PC-9 (cell line): ENCODE measurements around the gene RASAL3. TPM values are rescaled to one million over a fixed set of nuclear protein-coding genes. Genes with fewer than 3 reads are reported as not detected.

ENCODE experiments used
- BruUV-seq: library from RNA; stranded (reverse); fragments of 400-500 nt; replicated peaks from 2 replicates; lab custom pipeline; 2021; lab: Mats Ljungman, UMichigan
- CTCF ChIA-PET: fragments of 300-600 bp; sonication (Branson Sonifier 250); formaldehyde crosslinking; loops from one replicate; lab custom pipeline; 2022; ENCODE audit warnings: antibody characterized with exemption; lab: Charles Lee
- POLR2A ChIA-PET: fragments of 300-600 bp; sonication (Branson Sonifier 250); formaldehyde crosslinking; loops from one replicate; lab custom pipeline; 2022; ENCODE audit warnings: antibody characterized with exemption; ENCODE audit not compliant: unreplicated experiment; lab: Charles Lee
- DNase-seq, 2 experiments: peaks; one replicate each; pipeline versions ENCODE4 v3.0.0 to v3.0.0-alpha.2; 2015 to 2022; ENCODE audit warnings: mixed read lengths in 1 of 2
- H2AFZ ChIP-seq: fragments of 200-600 bp; sonication (generic); 2 replicates; pipeline ENCODE4 v1.8.1; 2017; ENCODE audit warnings: antibody characterized with exemption
- H3F3A ChIP-seq: fragments of 200-600 bp; sonication (generic); 2 replicates; pipeline ENCODE4 v1.8.1; 2017; ENCODE audit warnings: antibody characterized with exemption, mild to moderate bottlenecking, low read depth; ENCODE audit not compliant: insufficient read depth
- H3K27ac ChIP-seq: fragments of 200-600 bp; sonication (generic); 2 replicates; pipeline ENCODE4 v1.6.1; 2016; ENCODE audit warnings: mixed run types
- H3K27me3 ChIP-seq: fragments of 200-600 bp; sonication (generic); 2 replicates; pipeline ENCODE4 v1.6.1; 2016; ENCODE audit warnings: low read depth, mixed run types; ENCODE audit not compliant: insufficient read depth
- H3K36me3 ChIP-seq: fragments of 200-600 bp; sonication (generic); 2 replicates; pipeline ENCODE4 v1.6.1; 2016; ENCODE audit warnings: low read depth, mixed run types
- H3K4me1 ChIP-seq: fragments of 200-600 bp; sonication (generic); replicated peaks from 2 replicates; pipeline ENCODE4 v1.6.1; 2016; ENCODE audit warnings: mixed run types; ENCODE audit not compliant: insufficient read depth
- H3K4me2 ChIP-seq: fragments of 200-600 bp; sonication (generic); 2 replicates; pipeline ENCODE4 v1.6.1; 2017; ENCODE audit warnings: mixed run types
- H3K4me3 ChIP-seq: fragments of 200-600 bp; sonication (generic); 2 replicates; pipeline ENCODE4 v1.6.1; 2016; ENCODE audit warnings: mixed run types
- H3K79me2 ChIP-seq: fragments of 200-600 bp; sonication (generic); 2 replicates; pipeline ENCODE4 v1.6.1; 2017; ENCODE audit warnings: low read depth, mixed run types
- H3K9me2 ChIP-seq: fragments of 200-600 bp; sonication (generic); 2 replicates; pipeline ENCODE4 v1.8.1; 2017; ENCODE audit warnings: mild to moderate bottlenecking; ENCODE audit not compliant: insufficient read depth
- H3K9me3 ChIP-seq: fragments of 200-600 bp; sonication (generic); 2 replicates; pipeline ENCODE4 v1.8.1; 2016; ENCODE audit warnings: low read depth; ENCODE audit not compliant: insufficient read depth
- H4K20me1 ChIP-seq: fragments of 200-600 bp; sonication (generic); 2 replicates; pipeline ENCODE4 v1.8.1; 2017; ENCODE audit not compliant: insufficient read depth
- CTCF ChIP-seq: fragments of 200-600 bp; sonication (generic); conservative IDR thresholded peaks from 2 replicates; pipeline ENCODE4 v1.6.1; 2017; ENCODE audit warnings: mixed run types, antibody characterized with exemption, mild to moderate bottlenecking, moderate library complexity
- EZH2 ChIP-seq: fragments of 200-600 bp; sonication (generic); IDR thresholded peaks from 2 replicates; pipeline ENCODE4 v1.8.0; 2017; ENCODE audit warnings: antibody characterized with exemption, low read depth
- intact Hi-C: fragments of 100-400 bp; cut with micrococcal nuclease; formaldehyde crosslinking; loops from one replicate; pipeline ENCODE4 v1.10.0; 2022; ENCODE audit not compliant: unreplicated experiment
- total RNA-seq: library from RNA; stranded (reverse); gene quantifications from 2 replicates; pipeline ENCODE4 v1.2.3, GENCODE V29; 2021

The RASAL3 gene
- total RNA-seq, 1 experiment from 2014 or later: not detected

GRCh38 chr19:15467734-15468214 is 3.4 kb upstream of the RASAL3 start:
- DNase-seq: no peak
- POLR2A ChIA-PET: no interaction called here
- no TSS peak for BruUV-seq
- Histone ChIP-seq H3F3A (peaks cover 14% of the 10 kb centered on the region; the same call in 1 of the 2 replicates), H3K27me3 (no peaks in the 10 kb centered on the region), H3K36me3 (no peaks in the 10 kb centered on the region), H3K9me2 (no peaks in the 10 kb centered on the region), H3K4me1 (peaks cover 9% of the 10 kb centered on the region; the same call in 1 of the 2 replicates), H3K27ac (no peak overlapping the region), H3K79me2 (no peaks in the 10 kb centered on the region), H3K4me2 (no peak overlapping the region), H3K4me3 (no peak overlapping the region), H4K20me1 (no peaks in the 10 kb centered on the region), H2AFZ (no peak overlapping the region), H3K9me3 (no peaks in the 10 kb centered on the region)
- CTCF ChIA-PET: no interaction called here
- TF ChIP-seq EZH2: no peak
- no peak for TF ChIP-seq CTCF
- intact Hi-C loops: no loop called here

GRCh38 chr19:15466851-15467733 is 2.7 kb upstream of the RASAL3 start:
- BruUV-seq: no TSS peak
- intact Hi-C loops: no loop called here
- Histone ChIP-seq H3K27ac (no peak overlapping the region), H3K27me3 (no peaks in the 10 kb centered on the region), H2AFZ (no peak overlapping the region), H3K4me3 (no peak overlapping the region), H3K4me1 (peaks cover 9% of the 10 kb centered on the region; the same call in 1 of the 2 replicates), H3K9me2 (no peaks in the 10 kb centered on the region), H3F3A (peaks cover 14% of the 10 kb centered on the region; the same call in 1 of the 2 replicates), H3K36me3 (no peaks in the 10 kb centered on the region), H3K4me2 (0 out of 2 replicates have a peak overlapping the region, but pooled peaks have one; percentile 1), H4K20me1 (no peaks in the 10 kb centered on the region), H3K9me3 (no peaks in the 10 kb centered on the region), H3K79me2 (no peaks in the 10 kb centered on the region)
- TF ChIP-seq EZH2 (no peak), CTCF (no peak)
- ChIA-PET POLR2A (interaction anchor here (0.6 to 0.8 kb wide), 2 partner anchors 12 to 87 kb away, joined by 3 to 17 read pairs; partner anchors contain the start of gene PGLYRP2), CTCF (interaction anchor here (0.5 kb wide), 1 partner anchor 366 kb away, joined by 3 read pairs; no protein-coding TSS in a partner anchor)
- peak in 1 of 2 experiments; percentile 80 for DNase-seq

GRCh38 chr19:15463861-15464371 is 428 bp downstream of the RASAL3 start:
- no peak overlapping the region for H3K4me3 ChIP-seq
- ChIA-PET POLR2A (interaction anchor here (0.6 kb wide), 1 partner anchor 9 kb away, joined by 6 read pairs; no protein-coding TSS in a partner anchor), CTCF (no interaction called here)
- intact Hi-C loops: no loop called here
- no peaks in the 10 kb centered on the region for H3K36me3 ChIP-seq
- no peak overlapping the region for H3K27ac ChIP-seq
- H3K27me3 ChIP-seq: no peaks in the 10 kb centered on the region
- H3K4me2 ChIP-seq: no peak overlapping the region
- H3F3A ChIP-seq: peaks cover 14% of the 10 kb centered on the region; the same call in 1 of the 2 replicates
- H3K4me1 ChIP-seq: peaks cover 9% of the 10 kb centered on the region; the same call in 1 of the 2 replicates
- no peak for TF ChIP-seq EZH2
- TF ChIP-seq CTCF: no peak
- BruUV-seq: no TSS peak
- H3K9me3 ChIP-seq: no peaks in the 10 kb centered on the region
- no peaks in the 10 kb centered on the region for H3K9me2 ChIP-seq
- H3K79me2 ChIP-seq: no peaks in the 10 kb centered on the region
- no peaks in the 10 kb centered on the region; the same call in 1 of the 2 replicates for H4K20me1 ChIP-seq
- no peak for DNase-seq
- no peak overlapping the region for H2AFZ ChIP-seq
